ENCODE measurements around the gene ZNF664.

Gene ZNF664

GRCh38 chr12:123972457-123973401 is at the start of gene ZNF664, which contains the start of gene CCDC92:
ZNF664 (plus strand) TSS chr12:123973215; CDS start chr12:124012145, 38,930 bp downstream.
CCDC92 (minus strand) TSS chr12:123972831; CDS start chr12:123944305, 28,526 bp downstream.
- peak; percentile 71 for DNase-seq

- no peak for DNase-seq
Observed at GRCh38 chr12:123923927-123924326, 49.1 kb upstream of the ZNF664 start.

- no peak for DNase-seq
Observed at GRCh38 chr12:123924539-123924938, 48.5 kb upstream of the ZNF664 start.

GRCh38 chr12:123928274-123928865 is 44.6 kb upstream of the ZNF664 start:
- DNase-seq: no peak

- no peak for DNase-seq
Observed at GRCh38 chr12:123928897-123929296, 44.1 kb upstream of the ZNF664 start.

- no peak for DNase-seq
Observed at GRCh38 chr12:123929946-123930583, 43.0 kb upstream of the ZNF664 start.

- no peak for DNase-seq
Observed at GRCh38 chr12:123931686-123932321, 41.2 kb upstream of the ZNF664 start.

- DNase-seq: no peak
Observed at GRCh38 chr12:123933214-123933613, 39.8 kb upstream of the ZNF664 start.

- DNase-seq: no peak
Observed at GRCh38 chr12:123934016-123934620, 38.9 kb upstream of the ZNF664 start.

- DNase-seq: no peak
Observed at GRCh38 chr12:123934829-123935228, 38.2 kb upstream of the ZNF664 start.

GRCh38 chr12:123935956-123936355 is 37.1 kb upstream of the ZNF664 start:
- DNase-seq: no peak

- no peak for DNase-seq
Observed at GRCh38 chr12:123936471-123936870, 36.5 kb upstream of the ZNF664 start.

GRCh38 chr12:123936956-123937706 is 35.9 kb upstream of the ZNF664 start:
- DNase-seq: no peak

- DNase-seq: no peak
Observed at GRCh38 chr12:123937707-123938591, 35.1 kb upstream of the ZNF664 start.

- no peak for DNase-seq
Observed at GRCh38 chr12:123938679-123939480, 34.1 kb upstream of the ZNF664 start.

- no peak for DNase-seq
Observed at GRCh38 chr12:123939716-123940626, 33.0 kb upstream of the ZNF664 start.

- DNase-seq: no peak
Observed at GRCh38 chr12:123940627-123940966, 32.4 kb upstream of the ZNF664 start.

- no peak for DNase-seq
Observed at GRCh38 chr12:123941000-123941399, 32.0 kb upstream of the ZNF664 start.
